GM19397 (cell line): ENCODE measurements around the gene MAP3K14.
"Not testable (repeated sequence)": the region's sequence is repeated elsewhere in the genome, so short reads cannot be mapped to it uniquely, and the experiment has no call there.

Experiments
- ATAC-seq: cut with Tn5 transposase; IDR thresholded peaks from one replicate; pipeline ENCODE4 v1.9.1; 2021; ENCODE audit warnings: mild to moderate bottlenecking, moderate library complexity; ENCODE audit not compliant: unreplicated experiment

The MAP3K14 gene

DNA sequence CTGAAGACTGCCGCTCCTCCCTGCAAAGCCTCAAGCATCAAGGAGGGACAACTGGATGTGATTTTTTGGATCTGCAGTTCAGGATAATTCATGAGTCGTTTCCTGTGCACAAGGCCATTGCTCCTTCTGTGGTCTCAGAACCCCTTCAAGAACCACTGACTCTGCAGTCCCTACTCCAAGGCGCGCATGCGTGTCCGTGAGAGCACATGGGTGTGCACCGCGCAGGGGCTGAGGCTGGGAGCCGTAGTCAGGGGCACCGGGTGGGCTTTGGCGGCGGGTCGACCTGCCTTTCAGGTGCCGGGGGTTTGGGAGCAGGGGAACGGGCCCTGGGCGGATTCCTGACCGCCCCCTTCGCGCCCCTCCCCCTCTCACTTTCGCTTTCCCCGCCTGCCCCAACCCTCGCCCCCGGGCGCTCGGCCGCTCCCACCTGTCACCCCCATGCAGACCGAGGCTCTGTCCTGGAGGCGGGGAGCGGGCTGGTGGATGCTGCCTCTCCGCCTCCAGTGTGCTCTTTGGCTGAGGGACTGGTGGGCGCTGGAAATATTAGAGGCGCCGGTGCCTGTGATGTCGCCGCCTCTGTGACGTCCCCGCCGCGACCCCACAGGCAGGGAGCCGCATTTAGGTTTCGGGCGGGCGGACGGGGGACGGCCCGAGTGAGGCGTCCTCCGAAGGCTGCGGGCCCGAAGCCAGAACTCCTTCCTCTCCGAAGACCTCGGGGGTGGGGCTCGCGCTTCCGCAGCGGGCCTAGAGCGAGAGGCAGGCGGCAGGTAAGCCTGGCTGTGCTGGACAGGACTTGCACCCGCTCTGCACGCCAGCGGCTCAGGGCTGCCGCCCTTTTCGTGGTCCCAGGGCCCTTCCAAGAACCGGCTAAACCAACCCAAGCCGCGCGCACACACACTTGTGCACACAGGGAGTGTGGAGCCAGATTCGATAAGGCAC is 55.0 kb downstream of the MAP3K14 start, which contains the start of gene SPATA32:
Gene SPATA32 (minus strand): TSS at position 518 of the 939 bp plus-strand sequence. CDS start 78 bp downstream, at position 440.
- peak; percentile 43 for ATAC-seq

DNA sequence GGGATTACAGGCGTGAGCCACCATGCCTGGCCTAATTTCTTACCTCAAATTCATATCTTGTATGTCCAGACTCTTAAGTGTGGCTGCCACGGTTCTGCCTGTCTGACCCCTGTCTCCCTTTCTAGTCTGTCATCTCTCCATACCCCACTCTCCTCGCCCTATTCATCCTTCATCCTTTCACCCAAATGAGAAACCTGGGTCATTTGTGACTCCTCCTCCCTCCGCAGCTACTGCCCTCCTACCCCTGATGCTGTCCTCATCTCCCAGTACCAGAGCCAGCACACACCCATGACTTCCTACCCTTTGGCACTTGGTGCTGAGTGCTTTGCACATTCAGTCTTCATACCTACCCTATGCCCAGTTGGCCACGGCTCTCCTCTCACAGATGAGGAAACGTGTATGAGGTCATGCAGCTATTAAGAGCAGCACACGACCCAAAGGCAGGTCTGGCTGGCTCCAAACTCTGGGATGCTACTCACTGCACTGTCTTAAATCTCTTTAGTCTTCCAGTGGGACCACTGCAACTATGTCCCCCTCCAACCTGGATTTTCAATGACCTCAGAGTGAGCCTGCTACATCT is 56.5 kb downstream of the MAP3K14 start:
- no peak for ATAC-seq

DNA sequence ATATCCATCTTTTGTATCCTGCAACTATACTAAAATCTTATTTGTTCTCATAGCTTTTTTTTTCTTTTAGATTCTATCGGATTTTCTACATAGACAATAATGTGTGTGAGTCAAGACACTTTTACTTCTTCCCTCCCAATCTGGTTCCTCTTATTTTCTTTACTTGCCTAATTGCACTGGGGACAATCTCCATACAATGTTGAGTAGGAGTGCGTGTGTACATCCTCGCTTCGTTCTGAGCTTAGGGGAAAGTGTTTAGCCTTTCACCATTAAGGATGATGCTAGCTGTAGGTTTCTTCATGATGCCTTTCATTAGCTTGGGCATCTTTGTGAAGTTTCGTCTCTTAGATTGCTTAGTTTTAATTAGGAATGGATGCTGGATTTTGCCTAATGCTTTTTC is 57.8 kb downstream of the MAP3K14 start:
- no peak for ATAC-seq

DNA sequence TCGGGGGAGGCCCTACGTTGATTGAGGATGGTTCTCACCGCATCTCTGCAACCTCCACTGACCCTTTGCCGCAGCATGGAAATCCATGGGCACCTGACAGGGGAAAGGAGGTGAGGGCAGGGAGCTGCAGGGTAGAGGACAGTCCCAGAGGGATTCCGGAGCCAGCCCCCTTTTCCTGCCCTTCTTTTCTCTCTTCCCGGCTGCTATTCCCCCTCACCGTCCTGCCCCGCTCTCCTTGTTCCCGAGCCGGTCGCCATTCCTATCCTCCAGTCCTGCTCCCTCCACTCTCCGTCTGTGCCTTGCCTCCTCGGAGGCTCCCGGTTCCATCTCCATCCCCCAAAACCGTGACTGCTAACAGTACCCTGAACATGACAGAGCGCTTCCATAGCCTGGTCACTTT is 59.7 kb downstream of the MAP3K14 start:
- ATAC-seq = no peak

DNA sequence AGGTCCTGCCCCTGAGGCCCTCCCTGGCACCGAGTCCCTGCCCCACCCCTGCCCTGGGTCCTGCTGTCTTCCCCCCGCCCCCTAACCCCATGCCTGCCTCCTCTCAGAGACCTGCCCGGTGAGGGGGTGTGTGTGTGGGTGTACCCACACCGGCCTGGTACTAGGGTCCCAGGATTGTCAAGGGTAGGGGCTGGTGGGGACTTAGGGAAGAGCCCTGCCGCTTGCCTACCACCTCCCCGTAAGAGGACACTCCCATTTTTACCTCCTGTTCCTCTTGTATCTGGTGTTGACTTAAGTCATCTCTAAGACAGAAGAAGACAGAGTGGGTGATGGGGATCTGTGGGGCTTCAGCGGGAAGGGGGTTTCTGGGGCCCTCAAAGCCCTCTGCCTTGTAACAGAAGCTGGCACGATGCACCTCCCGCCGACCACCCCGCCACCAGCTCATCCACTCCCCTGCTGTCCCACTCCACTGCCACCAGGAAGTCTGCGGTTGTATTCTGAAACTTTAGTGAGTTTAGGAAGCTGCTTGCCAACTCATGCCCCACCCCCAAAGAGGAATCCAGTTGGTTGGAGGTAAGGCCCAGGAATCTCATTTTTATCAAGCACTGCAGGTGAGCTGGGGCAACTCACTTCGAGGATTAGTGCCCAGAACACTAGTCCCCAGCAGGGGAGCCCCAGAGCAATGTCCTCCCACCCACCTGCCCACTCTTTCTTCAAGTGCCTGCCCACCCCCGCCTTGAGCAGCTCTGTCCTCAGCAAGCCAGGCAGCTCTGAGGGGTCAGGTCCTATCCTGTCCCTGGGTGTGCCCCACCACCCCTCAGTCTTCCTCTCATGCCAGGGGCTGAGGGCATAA is 60.5 kb downstream of the MAP3K14 start:
- no peak for ATAC-seq

DNA sequence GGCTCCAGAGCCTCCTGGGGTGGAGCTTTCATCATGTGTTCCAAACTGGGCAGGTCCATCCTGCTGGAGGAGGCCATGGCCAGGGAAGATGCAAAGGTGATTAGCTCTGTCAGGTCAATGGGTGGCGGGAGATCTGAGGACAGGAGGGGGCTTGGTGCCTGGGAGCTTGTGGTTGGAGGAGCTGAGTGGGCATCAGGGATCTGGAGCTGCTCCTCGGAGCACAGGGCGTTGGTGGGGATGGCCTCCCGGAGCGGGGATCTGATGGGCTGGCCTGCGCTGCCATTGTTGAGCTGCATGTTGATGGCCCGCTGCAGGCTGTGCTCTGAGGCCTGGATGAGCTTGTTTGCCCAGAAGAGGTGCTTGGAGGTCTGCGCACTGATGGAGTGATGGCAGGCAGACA is 61.5 kb downstream of the MAP3K14 start:
- no peak for ATAC-seq

DNA sequence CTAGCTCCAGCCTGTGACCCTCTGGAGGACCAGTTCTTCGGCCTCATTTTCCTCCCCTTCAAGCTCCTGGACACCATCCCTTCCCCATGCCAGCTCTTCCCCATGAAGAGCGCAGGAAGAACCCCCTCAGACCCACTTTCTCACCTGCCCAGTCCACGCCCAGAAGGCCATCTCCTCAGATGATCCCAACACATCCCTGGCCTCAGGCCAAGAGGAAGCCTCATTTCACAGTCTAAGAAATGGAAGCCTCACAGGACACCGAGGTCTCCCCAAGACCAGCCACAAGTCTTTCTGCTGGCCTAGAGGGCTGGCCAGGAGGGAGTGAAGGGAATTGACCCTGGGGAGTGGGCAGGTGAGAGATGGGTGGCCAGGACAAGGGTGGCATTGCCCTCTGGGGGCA is 62.9 kb downstream of the MAP3K14 start:
- ATAC-seq = no peak

DNA sequence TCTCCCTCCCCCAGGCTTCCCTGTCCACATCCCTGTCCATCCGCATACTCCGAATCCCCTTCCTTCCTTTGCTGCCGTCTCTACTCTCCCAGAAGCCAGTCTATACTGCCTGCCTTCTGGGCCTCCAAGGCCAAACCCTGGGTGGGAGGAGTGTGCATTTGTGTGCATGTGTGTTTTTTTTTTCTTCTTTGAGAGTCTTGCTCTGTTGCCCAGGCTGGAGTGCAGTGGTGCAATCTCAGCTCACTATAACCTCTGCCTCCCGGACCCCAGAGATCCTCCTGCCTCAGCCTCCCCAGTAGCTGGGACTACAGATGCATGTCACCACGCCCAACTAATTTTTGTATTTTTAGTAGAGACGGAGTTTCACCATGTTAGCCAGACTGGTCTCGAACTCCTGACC is 63.6 kb downstream of the MAP3K14 start:
- ATAC-seq = not testable (repeated sequence)

DNA sequence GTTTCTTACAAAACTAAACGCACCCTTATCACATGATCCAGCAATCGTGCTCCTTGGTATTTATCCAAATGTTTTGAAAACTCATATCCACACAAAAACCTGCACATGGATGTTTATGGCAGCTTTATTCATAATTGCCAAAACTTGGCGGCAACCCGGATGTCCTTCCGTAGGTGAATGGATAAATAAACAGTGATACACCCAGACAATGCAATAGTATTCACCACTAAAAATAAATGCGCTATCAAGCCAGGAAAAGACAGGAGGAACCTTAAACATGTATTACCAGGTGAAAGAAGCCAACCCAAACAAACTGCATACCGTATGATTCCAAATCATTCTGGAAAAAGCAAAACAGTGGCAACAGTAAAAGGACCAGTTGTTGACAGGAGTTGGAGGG is 64.9 kb downstream of the MAP3K14 start:
- no peak for ATAC-seq

DNA sequence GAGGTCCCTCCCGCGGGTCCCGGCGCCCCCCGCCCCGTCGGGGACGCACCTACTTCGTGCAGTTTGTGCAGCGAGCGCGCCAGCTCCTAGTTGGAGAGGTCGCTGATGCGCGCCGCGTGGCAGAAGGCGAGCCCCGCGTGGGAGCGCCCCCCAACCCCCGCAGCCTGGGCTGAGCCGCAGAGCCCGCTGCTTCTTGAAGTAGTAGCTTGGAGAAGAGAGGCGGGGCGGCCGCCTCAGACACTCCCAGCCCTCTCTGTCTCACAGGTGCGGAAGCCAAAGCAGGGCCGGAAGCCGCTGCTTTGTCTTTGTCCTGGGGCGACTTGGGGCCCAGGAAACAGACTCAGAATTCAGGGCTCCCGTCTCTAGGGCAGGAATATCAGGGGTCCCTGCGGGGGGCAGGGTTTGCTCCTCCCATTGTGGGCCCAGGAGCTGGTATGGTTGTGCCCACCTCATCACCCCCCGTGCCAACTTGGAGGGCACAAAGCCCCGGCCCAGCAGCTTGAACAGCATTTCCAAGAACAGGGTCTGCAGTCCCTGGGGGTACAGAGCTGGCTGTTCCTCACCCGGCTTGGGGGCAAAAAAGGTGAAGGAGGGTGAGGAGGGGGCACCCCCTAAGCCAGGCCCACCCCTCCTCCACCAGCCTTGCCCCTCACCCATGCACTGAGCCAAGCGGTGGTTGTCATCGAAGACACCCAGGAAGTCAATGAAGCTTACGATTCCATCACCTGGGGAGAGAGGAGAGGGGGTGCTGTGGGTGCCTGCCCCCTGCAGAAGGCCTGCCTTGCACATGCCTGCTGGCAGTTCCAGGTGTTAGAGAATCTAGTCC is 68.5 kb downstream of the MAP3K14 start:
- peak; percentile 56 for ATAC-seq

DNA sequence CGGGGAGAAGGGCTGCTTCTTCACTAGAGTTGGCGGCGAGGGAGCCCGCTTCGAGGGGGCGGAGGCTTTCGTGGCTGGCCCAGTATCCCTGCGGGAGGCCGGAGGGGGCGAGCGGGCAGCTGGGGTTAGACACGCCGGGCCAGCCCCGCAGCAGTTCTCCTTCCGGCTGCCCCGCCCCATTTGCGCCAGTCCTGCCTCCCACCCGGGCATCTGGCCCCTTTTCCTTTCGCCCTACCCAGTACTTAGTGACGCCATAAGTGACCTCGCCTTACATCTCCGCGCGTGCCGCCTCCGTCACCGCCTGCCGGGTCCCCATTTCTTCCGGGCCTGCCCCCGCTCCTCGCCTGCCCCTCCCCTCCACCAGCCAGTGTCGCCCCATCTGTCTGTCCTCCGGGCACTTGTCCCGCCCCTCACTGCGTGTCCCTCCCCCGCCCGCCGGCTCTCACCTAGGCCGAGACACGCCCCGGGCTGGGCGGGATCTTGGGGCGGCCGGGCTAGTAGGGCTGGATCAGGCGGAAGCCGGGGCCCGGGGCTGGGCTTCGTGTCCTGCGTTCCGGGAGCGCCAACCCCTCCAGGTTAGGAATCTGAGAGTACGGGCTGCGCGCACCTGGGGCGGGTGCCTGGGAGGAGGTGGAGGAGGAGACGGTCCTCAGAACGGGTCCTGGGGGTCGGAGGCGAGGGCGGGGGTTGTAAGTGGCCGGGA is 69.2 kb downstream of the MAP3K14 start:
- peak; percentile 86 for ATAC-seq

DNA sequence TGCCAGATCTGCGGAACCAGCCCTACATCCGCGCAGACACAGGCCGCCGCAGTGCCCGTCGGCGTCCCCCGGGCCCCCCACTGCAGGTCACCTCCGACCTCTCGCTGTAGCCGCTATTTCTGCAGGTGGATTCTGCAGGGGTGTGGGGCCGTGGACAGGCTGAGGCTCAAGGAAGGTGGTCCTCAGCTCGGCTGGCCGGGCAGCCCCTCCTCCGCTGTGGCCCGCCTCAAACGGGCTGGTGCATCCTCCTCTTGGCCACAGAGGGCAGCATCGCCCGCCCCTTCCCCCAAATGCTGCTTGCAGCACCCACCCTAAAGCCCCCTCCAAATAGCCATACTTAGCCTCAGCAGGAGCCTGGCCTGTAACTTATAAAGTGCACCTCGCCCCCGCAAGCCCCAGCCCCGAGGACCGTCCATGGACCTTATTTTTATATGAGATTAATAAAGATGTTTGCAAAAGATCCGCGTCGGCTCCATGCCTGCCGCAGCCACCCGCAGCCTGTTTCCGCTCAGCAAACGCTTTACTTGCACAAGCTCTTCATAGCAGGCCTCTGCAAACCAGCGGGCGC is 69.9 kb downstream of the MAP3K14 start:
- no peak for ATAC-seq

DNA sequence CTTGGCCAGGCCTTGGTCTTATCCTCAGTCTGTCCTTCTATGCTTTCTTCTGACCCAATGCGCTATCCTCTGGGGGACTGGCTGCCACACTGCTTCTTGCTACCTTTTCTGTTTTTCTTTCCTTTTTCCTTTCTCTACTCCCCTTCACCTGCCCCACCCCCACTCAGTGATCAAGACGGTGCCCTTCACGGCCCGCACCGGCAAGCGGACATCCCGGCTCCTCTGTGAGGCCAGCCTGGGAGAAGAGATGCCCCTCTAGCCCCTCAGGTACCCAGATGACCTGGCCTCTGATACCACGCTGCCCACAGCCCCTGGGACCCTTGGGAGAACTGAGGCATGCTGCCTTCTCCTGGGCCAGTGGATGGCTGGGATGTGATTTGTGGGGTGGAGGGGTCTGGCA is 70.5 kb downstream of the MAP3K14 start:
- no peak for ATAC-seq

DNA sequence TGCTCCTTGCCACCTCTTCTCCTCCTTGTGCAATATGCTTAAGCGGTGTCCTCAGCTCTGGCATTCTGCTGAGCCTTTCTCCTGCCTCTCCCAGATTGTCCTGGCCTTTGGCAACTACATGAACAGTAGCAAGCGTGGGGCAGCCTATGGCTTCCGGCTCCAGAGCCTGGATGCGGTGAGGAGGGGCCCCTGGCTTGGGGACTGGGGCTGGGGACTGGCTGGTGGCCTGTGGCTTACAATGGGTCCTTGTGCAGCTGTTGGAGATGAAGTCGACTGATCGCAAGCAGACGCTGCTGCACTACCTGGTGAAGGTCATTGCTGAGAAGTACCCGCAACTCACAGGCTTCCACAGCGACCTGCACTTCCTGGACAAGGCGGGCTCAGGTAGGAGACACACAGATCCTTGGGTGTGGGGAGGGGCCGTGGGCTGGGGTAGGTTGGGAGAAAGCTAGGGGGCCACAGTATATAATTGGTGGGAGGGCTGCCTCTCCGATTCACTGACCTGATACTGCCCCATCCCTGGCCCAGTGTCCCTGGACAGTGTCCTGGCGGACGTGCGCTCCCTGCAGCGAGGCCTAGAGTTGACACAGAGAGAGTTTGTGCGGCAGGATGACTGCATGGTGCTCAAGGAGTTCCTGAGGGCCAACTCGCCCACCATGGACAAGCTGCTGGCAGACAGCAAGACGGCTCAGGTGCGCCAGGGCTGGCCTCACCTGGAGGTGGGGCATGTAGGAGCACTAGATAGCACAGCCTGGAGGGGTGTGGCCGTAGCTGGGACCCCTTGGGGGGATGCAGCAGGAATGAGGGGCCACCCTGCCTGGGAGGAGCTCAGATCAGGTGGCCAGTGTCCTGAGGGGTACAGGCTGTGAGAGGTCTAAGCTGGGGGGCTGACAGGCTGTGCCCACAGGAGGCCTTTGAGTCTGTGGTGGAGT is 71.8 kb downstream of the MAP3K14 start:
- ATAC-seq = no peak

DNA sequence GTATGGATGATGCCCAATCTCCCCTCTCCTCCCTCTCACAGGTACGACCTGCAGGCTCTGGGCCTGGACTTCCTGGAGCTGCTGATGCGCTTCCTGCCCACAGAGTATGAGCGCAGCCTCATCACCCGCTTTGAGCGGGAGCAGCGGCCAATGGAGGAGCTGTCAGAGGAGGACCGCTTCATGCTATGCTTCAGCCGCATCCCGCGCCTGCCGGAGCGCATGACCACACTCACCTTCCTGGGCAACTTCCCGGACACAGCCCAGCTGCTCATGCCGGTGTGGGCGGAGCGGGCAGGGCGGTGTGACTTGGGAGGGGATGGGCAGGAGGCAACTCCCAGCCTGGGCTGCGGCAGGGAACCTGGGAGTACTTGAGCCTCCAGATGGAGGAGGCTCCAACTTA is 73.1 kb downstream of the MAP3K14 start:
- ATAC-seq = no peak

DNA sequence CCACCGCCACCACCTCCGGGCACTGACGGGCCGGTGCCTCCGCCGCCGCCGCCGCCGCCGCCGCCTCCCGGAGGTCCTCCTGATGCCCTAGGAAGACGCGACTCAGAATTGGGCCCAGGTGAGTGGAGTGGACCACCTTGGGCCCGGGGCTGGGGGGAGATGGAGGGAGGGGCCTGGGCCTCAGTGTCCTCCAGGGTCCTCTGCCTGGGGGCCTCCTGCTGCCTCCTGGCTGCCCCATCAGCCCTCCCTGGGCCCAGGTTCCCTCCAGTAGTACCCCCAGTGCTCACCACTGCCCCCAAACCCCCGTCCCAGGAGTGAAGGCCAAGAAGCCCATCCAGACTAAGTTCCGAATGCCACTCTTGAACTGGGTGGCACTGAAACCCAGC is 74.8 kb downstream of the MAP3K14 start:
- ATAC-seq = no peak

DNA sequence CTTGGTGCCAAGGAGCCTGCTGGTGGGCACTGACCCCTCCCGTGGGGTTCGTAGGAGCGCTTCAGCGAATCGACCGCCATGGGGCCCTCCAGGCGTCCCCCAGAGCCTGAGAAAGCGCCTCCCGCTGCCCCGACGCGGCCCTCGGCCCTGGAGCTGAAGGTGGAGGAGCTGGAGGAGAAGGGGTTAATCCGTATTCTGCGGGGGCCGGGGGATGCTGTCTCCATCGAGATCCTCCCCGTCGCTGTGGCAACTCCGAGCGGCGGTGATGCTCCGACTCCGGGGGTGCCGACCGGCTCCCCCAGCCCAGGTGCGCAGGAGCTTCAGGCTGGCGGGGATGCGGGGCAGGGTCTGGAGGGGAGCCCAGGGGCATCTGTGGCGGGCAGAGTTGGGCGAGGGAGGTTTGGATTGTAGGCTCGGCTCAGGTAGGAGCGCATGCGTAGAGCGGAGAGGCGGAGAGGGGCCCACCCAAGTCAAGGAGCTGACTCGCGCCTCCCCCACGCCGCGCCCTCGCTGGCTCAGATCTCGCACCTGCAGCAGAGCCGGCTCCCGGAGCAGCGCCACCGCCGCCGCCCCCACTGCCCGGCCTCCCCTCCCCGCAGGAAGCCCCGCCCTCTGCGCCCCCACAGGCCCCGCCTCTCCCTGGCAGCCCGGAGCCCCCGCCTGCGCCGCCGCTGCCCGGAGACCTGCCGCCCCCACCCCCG is 75.3 kb downstream of the MAP3K14 start:
- no peak for ATAC-seq

DNA sequence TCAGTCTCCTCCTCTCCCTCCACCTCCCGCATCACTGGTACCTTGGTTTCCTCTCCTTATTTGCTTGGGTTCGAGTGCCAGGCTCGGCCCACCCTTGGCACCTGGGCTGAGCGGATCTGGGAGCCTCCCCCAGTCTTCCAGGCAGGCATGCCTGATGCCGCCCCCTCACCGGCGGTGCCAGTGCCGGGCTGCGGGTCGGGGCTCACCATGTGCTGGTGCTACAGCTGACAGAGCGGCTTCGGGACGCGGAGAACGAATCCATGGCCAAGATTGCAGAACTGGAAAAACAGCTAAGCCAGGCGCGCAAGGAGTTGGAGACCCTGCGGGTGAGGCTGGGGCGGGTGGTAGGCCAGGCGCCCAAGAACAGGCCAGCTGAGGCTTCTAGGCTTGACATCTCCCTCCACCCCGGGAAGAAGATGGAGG is 75.9 kb downstream of the MAP3K14 start:
- ATAC-seq = no peak
